ENCODE results near the gene CCDC146. TPM values are rescaled to one million over a fixed set of nuclear protein-coding genes. Genes with fewer than 3 reads are reported as not detected.

Gene CCDC146
- total RNA-seq, 4 donors from 2014 or later, result 7.9 to 37.4 (median 26.5) TPM

DNA sequence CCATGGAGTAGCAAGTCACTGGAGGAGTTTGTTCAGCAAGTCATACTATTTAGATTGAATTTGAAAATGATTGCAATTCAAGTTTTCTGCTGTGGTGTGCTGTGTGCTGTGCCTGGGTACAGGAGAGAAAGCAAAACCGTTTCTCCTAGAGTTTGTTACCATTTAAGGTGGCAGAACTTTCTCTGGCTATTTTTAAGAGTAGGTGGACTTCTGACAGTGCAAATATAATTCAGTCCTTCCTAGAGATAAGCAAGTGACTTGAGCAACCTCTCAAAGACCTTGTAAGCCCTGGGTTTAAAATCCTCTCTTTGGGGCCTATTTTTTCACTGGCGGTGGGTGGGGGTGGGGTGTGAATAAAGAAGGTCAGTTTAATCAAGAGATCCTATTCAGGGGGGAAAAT is 120.1 kb downstream of the CCDC146 start:
- no peaks in the 10 kb centered on the region for H3K36me3 ChIP-seq
- TF ChIP-seq POLR2A (IDR thresholded peaks at IDR 0.05) (no peak), CTCF (IDR thresholded peaks at IDR 0.05) (no peak), EP300 (IDR thresholded peaks at IDR 0.05; ENCODE audit: low read depth) (no peak), POLR2AphosphoS5 (IDR thresholded peaks at IDR 0.05) (no peak)
- WGBS, 2 donors (ENCODE audit: low coverage in 1 of 2), result 75 to 79% methylated on average over 1 to 2 of the region's 2 CpGs
- H3K4me1 ChIP-seq, result peaks cover 0 to 15% (median 2%) of the 10 kb centered on the region in 4 donors
- intact Hi-C loops (cut with DNase I; ENCODE audit: low total_unique reads), result no loop called here
- no peak overlapping the region for H3K4me3 ChIP-seq
- DNase-seq, result no peak
- in situ Hi-C loops (cut with MboI; ENCODE audit: low pct_ligation_motif_present in 1 of 4, low pct_unique_long_range_greater_than_20kb in 1 of 4, low sequenced_read_pairs in 3 of 4), result loop anchor here in 1 of 4 donors (25.0 kb wide), 1 partner anchor 105 kb away; no protein-coding TSS in a partner anchor
- H3K27me3 ChIP-seq, result no peaks in the 10 kb centered on the region
- H3K9me3 ChIP-seq, result no peaks in the 10 kb centered on the region
- H3K27ac ChIP-seq, result peak overlapping the region; percentile 48 to 68 (median 58)

- Histone ChIP-seq H3K9me3 (no peaks in the 10 kb centered on the region), H3K27ac (peak overlapping the region in 1 of 4 donors; percentile 68), H3K4me3 (no peak overlapping the region), H3K4me1 (peaks cover 0 to 15% (median 2%) of the 10 kb centered on the region in 4 donors), H3K27me3 (no peaks in the 10 kb centered on the region), H3K36me3 (no peaks in the 10 kb centered on the region)
- DNase-seq, result no peak
- in situ Hi-C loops (cut with MboI; ENCODE audit: low pct_ligation_motif_present in 1 of 4, low pct_unique_long_range_greater_than_20kb in 1 of 4, low sequenced_read_pairs in 3 of 4) (loop anchor here in 1 of 4 donors (25.0 kb wide), 1 partner anchor 107 kb away; no protein-coding TSS in a partner anchor), intact Hi-C loops (cut with DNase I; ENCODE audit: low total_unique reads) (no loop called here)
- TF ChIP-seq EP300 (IDR thresholded peaks at IDR 0.05; ENCODE audit: low read depth), result no peak
- TF ChIP-seq POLR2AphosphoS5 (IDR thresholded peaks at IDR 0.05), result peak in 1 of 3 donors; percentile 49
- TF ChIP-seq CTCF (IDR thresholded peaks at IDR 0.05), result no peak
- TF ChIP-seq POLR2A (IDR thresholded peaks at IDR 0.05), result peak; percentile 28
- 71 to 75% methylated on average over 6 of the region's 6 CpGs for WGBS, 2 donors (ENCODE audit: low coverage in 1 of 2)
Observed at GRCh38 chr7:77244222-77244934, 122.0 kb downstream of the CCDC146 start.

DNA sequence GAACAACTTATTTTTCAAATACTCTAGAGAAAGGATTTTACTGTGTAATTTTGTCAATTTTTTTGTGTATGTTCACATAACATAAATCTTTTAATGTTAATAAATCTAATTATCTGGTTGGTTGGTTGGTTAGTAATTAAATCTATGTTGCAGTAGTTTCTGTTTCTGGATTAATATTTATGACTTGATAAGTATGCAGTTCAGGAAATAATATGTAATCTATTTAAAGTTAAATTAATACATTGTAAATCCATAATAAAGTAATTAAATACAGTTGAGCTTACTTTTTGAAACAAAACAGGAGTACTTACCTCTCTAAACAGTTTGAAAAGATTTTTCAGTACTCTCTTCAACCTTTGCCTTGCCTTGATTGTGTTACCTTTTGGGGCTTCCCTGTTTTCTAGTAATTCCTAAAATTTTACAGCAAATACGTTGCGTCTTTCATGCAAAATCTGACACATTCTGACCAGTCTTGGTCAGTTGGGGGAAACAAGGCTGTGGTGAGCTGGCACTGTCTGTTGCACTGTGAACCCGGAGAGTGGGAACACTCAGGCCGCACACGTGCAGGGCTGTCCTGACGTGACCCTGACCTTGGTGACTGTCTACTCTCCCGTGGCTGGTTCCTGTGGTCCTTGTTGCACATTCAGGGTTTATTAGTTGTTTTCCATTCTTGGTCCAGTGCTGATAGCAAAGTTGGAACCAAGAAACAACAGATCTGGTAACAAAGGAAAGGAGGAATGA is 122.8 kb downstream of the CCDC146 start:
- in situ Hi-C loops (cut with MboI; ENCODE audit: low pct_ligation_motif_present in 1 of 4, low pct_unique_long_range_greater_than_20kb in 1 of 4, low sequenced_read_pairs in 3 of 4), result loop anchor here in 1 of 4 donors (25.0 kb wide), 1 partner anchor 108 kb away; no protein-coding TSS in a partner anchor
- DNase-seq, result no peak
- Histone ChIP-seq H3K27me3 (no peaks in the 10 kb centered on the region), H3K36me3 (no peaks in the 10 kb centered on the region), H3K4me3 (no peak overlapping the region), H3K27ac (peak overlapping the region in 1 of 4 donors; percentile 18), H3K9me3 (no peaks in the 10 kb centered on the region), H3K4me1 (peaks cover 0 to 15% (median 2%) of the 10 kb centered on the region in 4 donors)
- intact Hi-C loops (cut with DNase I; ENCODE audit: low total_unique reads), result no loop called here
- WGBS, 2 donors (ENCODE audit: low coverage in 1 of 2), result 71 to 100% methylated on average over 2 to 7 of the region's 7 CpGs
- TF ChIP-seq EP300 (IDR thresholded peaks at IDR 0.05; ENCODE audit: low read depth) (no peak), CTCF (IDR thresholded peaks at IDR 0.05) (no peak), POLR2A (IDR thresholded peaks at IDR 0.05) (no peak), POLR2AphosphoS5 (IDR thresholded peaks at IDR 0.05) (no peak)

DNA sequence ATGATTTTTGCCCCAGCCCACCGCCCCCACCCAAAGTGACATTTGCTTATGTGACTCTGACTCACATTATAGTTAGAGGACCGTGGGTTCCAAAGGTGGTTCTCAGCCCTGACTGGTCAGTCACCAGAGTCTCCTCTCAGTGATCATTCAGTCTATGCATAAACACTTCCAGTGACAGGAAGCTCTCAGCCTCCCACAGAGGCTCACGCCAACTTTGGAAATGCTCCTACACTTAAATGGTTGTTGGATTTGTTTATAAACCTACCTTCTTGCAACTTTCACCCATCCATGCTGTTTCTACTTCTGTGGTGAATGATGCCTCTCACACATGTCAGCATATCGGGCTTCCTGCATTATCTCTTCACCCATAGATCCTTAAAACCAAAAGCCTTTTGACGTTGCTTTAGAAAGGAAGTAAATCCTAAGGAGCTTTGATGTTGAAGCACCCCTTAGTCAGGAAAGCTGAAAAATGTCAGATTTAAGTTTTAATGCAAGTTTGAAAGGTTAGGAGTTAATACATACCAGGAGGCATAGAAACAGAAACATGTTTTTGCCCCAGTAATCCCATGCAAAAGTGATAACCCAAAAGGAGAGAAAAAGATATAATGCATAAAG is 123.7 kb downstream of the CCDC146 start:
- 62 to 70% methylated on average over 4 to 5 of the region's 5 CpGs for WGBS, 2 donors (ENCODE audit: low coverage in 1 of 2)
- Histone ChIP-seq H3K27me3 (no peaks in the 10 kb centered on the region), H3K9me3 (no peaks in the 10 kb centered on the region), H3K36me3 (no peaks in the 10 kb centered on the region), H3K27ac (peak overlapping the region in 1 of 4 donors; percentile 18), H3K4me1 (peaks cover 0 to 15% (median 2%) of the 10 kb centered on the region in 4 donors), H3K4me3 (no peak overlapping the region)
- in situ Hi-C loops (cut with MboI; ENCODE audit: low pct_ligation_motif_present in 1 of 4, low pct_unique_long_range_greater_than_20kb in 1 of 4, low sequenced_read_pairs in 3 of 4) (loop anchor here in 1 of 4 donors (25.0 kb wide), 1 partner anchor 109 kb away; no protein-coding TSS in a partner anchor), intact Hi-C loops (cut with DNase I; ENCODE audit: low total_unique reads) (no loop called here)
- no peak for TF ChIP-seq CTCF (IDR thresholded peaks at IDR 0.05)
- TF ChIP-seq POLR2A (IDR thresholded peaks at IDR 0.05), result no peak
- no peak for TF ChIP-seq EP300 (IDR thresholded peaks at IDR 0.05; ENCODE audit: low read depth)
- TF ChIP-seq POLR2AphosphoS5 (IDR thresholded peaks at IDR 0.05), result no peak
- DNase-seq, result no peak
